ENCODE measurements around the gene RAB9B.

Gene RAB9B

GRCh38 chrX:103794119-103794518 is 37.9 kb downstream of the RAB9B start:
- Histone ChIP-seq H3F3A (ENCODE audit: control insufficient read depth, insufficient read depth) (no peaks in the 10 kb centered on the region; the same call in 1 of the 2 replicates), H3K27ac (ENCODE audit: low read depth, low read length) (no peak overlapping the region), H3K27me3 (ENCODE audit: control insufficient read depth, low read length) (no peaks in the 10 kb centered on the region), H3K36me3 (ENCODE audit: control insufficient read depth, low read length) (no peaks in the 10 kb centered on the region), H3K4me3 (ENCODE audit: low read length) (no peak overlapping the region), H3K9me2 (replicated peaks; ENCODE audit: control insufficient read depth, low read length) (no peaks in the 10 kb centered on the region), H3K79me2 (ENCODE audit: control insufficient read depth, low read length) (no peaks in the 10 kb centered on the region), H3K9me3 (ENCODE audit: control insufficient read depth, insufficient read depth, low read length) (no peaks in the 10 kb centered on the region), H3K4me2 (ENCODE audit: low read length) (no peak overlapping the region), H3K4me1 (ENCODE audit: control insufficient read depth, low read length) (peaks cover 25% of the 10 kb centered on the region), H4K20me1 (ENCODE audit: control insufficient read depth, insufficient read depth, low read depth, low read length) (no peaks in the 10 kb centered on the region)
- TF ChIP-seq EZH2phosphoT487 (IDR thresholded peaks at IDR 0.05; ENCODE audit: borderline replicate concordance, low read length) (no peak), CTCF (IDR thresholded peaks at IDR 0.05; ENCODE audit: low read depth, low read length, poor library complexity, severe bottlenecking) (no peak)

- Histone ChIP-seq H3K79me2 (ENCODE audit: control insufficient read depth, low read length) (no peaks in the 10 kb centered on the region), H3K27ac (ENCODE audit: low read depth, low read length) (no peak overlapping the region), H4K20me1 (ENCODE audit: control insufficient read depth, insufficient read depth, low read depth, low read length) (no peaks in the 10 kb centered on the region), H3K36me3 (ENCODE audit: control insufficient read depth, low read length) (no peaks in the 10 kb centered on the region), H3K9me3 (ENCODE audit: control insufficient read depth, insufficient read depth, low read length) (no peaks in the 10 kb centered on the region), H3K4me1 (ENCODE audit: control insufficient read depth, low read length) (peaks cover 31% of the 10 kb centered on the region), H3K27me3 (ENCODE audit: control insufficient read depth, low read length) (no peaks in the 10 kb centered on the region), H3K4me2 (ENCODE audit: low read length) (0 out of 2 replicates have a peak overlapping the region, but pooled peaks have one; percentile 16), H3K9me2 (replicated peaks; ENCODE audit: control insufficient read depth, low read length) (no peaks in the 10 kb centered on the region), H3K4me3 (ENCODE audit: low read length) (no peak overlapping the region), H3F3A (ENCODE audit: control insufficient read depth, insufficient read depth) (peaks cover 4% of the 10 kb centered on the region)
- no peak for TF ChIP-seq CTCF (IDR thresholded peaks at IDR 0.05; ENCODE audit: low read depth, low read length, poor library complexity, severe bottlenecking)
- TF ChIP-seq EZH2phosphoT487 (IDR thresholded peaks at IDR 0.05; ENCODE audit: borderline replicate concordance, low read length): no peak
Measured at GRCh38 chrX:103793545-103793940, 38.5 kb downstream of the RAB9B start.

GRCh38 chrX:103792916-103793544 is 39.0 kb downstream of the RAB9B start:
- H3K9me2 ChIP-seq (replicated peaks; ENCODE audit: control insufficient read depth, low read length): no peaks in the 10 kb centered on the region
- H3K4me2 ChIP-seq (ENCODE audit: low read length): 0 out of 2 replicates have a peak overlapping the region, but pooled peaks have one; percentile 16
- no peaks in the 10 kb centered on the region for H3K36me3 ChIP-seq (ENCODE audit: control insufficient read depth, low read length)
- no peaks in the 10 kb centered on the region for H3K27me3 ChIP-seq (ENCODE audit: control insufficient read depth, low read length)
- H3K79me2 ChIP-seq (ENCODE audit: control insufficient read depth, low read length): no peaks in the 10 kb centered on the region
- H3K4me3 ChIP-seq (ENCODE audit: low read length): no peak overlapping the region
- no peaks in the 10 kb centered on the region for H3K9me3 ChIP-seq (ENCODE audit: control insufficient read depth, insufficient read depth, low read length)
- TF ChIP-seq CTCF (IDR thresholded peaks at IDR 0.05; ENCODE audit: low read depth, low read length, poor library complexity, severe bottlenecking) (no peak), EZH2phosphoT487 (IDR thresholded peaks at IDR 0.05; ENCODE audit: borderline replicate concordance, low read length) (no peak)
- no peak overlapping the region for H3K27ac ChIP-seq (ENCODE audit: low read depth, low read length)
- H4K20me1 ChIP-seq (ENCODE audit: control insufficient read depth, insufficient read depth, low read depth, low read length): no peaks in the 10 kb centered on the region
- H3K4me1 ChIP-seq (ENCODE audit: control insufficient read depth, low read length): peaks cover 36% of the 10 kb centered on the region
- peaks cover 9% of the 10 kb centered on the region for H3F3A ChIP-seq (ENCODE audit: control insufficient read depth, insufficient read depth)

All from DOHH2 (cell line).